Activated CD8-positive, alpha-beta T cell treated with anti-CD3 and anti-CD28 coated beads for 36 hours (primary cell): ENCODE measurements around the gene TMPRSS7. TPM values are rescaled to one million over a fixed set of nuclear protein-coding genes. Genes with fewer than 3 reads are reported as not detected.

Experiments
- ATAC-seq: fragments of 200-7000 bp; cut with Tn5 transposase; one replicate; pipeline ENCODE4 v1.10.0; 2021; ENCODE audit warnings: mild to moderate bottlenecking, moderate library complexity
- CTCF ChIA-PET: fragments of 350-600 bp; sonication (Branson Sonifier 250); formaldehyde crosslinking; loops from one replicate; lab custom pipeline; 2021; ENCODE audit warnings: antibody characterized with exemption; lab: Charles Lee
- POLR2A ChIA-PET: fragments of 350-600 bp; sonication (Branson Sonifier 250); formaldehyde crosslinking; loops from one replicate; lab custom pipeline; 2021; ENCODE audit warnings: antibody characterized with exemption; lab: Charles Lee
- DNase-seq: peaks from one replicate; pipeline ENCODE4 v3.0.0-alpha.2; 2020
- H3K27ac Mint-ChIP-seq: one replicate; pipeline ENCODE4 v1.8.0; 2021; ENCODE audit warnings: mild to moderate bottlenecking, mixed read lengths
- H3K27me3 Mint-ChIP-seq: one replicate; pipeline ENCODE4 v1.8.0; 2021; ENCODE audit warnings: mixed read lengths
- H3K36me3 Mint-ChIP-seq: one replicate; pipeline ENCODE4 v1.8.0; 2021; ENCODE audit warnings: low read depth, mixed read lengths
- H3K4me1 Mint-ChIP-seq: one replicate; pipeline ENCODE4 v1.8.0; 2021; ENCODE audit warnings: low read depth, mixed read lengths
- H3K4me3 Mint-ChIP-seq: one replicate; pipeline ENCODE4 v1.8.0; 2021; ENCODE audit warnings: mild to moderate bottlenecking, moderate library complexity, mixed read lengths
- H3K9me3 Mint-ChIP-seq: one replicate; pipeline ENCODE4 v1.8.0; 2021; ENCODE audit warnings: mixed read lengths
- CTCF ChIP-seq: fragments of 200-600 bp; IDR thresholded peaks from one replicate; pipeline ENCODE4 v1.8.0; 2022; ENCODE audit warnings: antibody characterized with exemption, mild to moderate bottlenecking
- intact Hi-C: fragments of 100-400 bp; cut with micrococcal nuclease; formaldehyde crosslinking; loops from one replicate; pipeline ENCODE4 v1.10.0; 2022
- total RNA-seq, 2 experiments: library from RNA; stranded (reverse); gene quantifications; one replicate each; pipeline ENCODE4 v1.2.3, GENCODE V29; 2021

The TMPRSS7 gene
- total RNA-seq, 2 experiments from 2014 or later, result not detected

DNA sequence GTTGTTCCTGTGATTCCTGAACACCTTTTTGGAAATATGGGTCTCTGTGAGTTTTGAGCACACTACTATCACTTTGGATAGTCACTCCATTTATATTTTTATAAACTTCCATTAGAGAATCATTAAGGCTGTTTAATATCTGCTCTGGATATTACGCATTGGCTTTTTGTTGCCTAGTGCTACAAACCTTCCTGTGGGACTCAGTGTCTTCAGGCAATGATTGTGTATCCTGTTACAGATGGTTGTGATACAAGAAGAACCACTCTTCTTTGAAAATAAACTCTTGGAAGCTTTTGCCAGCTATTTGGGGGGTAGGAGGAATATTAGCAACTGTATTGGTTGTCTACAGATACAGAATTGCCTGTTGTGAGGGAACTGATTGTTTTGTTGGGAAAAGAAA, 82.9 kb downstream of the TMPRSS7 start:
- no peaks in the 10 kb centered on the region for H3K27me3 Mint-ChIP-seq
- intact Hi-C loops, result no loop called here
- H3K4me1 Mint-ChIP-seq, result peaks cover 40% of the 10 kb centered on the region
- no peak overlapping the region for H3K27ac Mint-ChIP-seq
- peaks cover 4% of the 10 kb centered on the region for H3K36me3 Mint-ChIP-seq
- DNase-seq (no peak), ATAC-seq (no peak)
- ChIA-PET POLR2A (interaction anchor here (0.6 kb wide), 1 partner anchor 29 kb away, joined by 3 read pairs; no protein-coding TSS in a partner anchor), CTCF (interaction anchor here (0.8 to 1.5 kb wide), 5 partner anchors 8 to 216 kb away, joined by 3 to 6 read pairs (median 3); partner anchors contain the start of genes CD200 and GCSAM)
- no peak overlapping the region for H3K4me3 Mint-ChIP-seq
- no peak for TF ChIP-seq CTCF
- no peaks in the 10 kb centered on the region for H3K9me3 Mint-ChIP-seq

GRCh38 chr3:112117841-112118571, 83.5 kb downstream of the TMPRSS7 start:
- peaks cover 4% of the 10 kb centered on the region for H3K36me3 Mint-ChIP-seq
- H3K27ac Mint-ChIP-seq, result no peak overlapping the region
- ATAC-seq (no peak), DNase-seq (no peak)
- no peak overlapping the region for H3K4me3 Mint-ChIP-seq
- ChIA-PET POLR2A (interaction anchor here (0.6 kb wide), 1 partner anchor 29 kb away, joined by 3 read pairs; no protein-coding TSS in a partner anchor), CTCF (interaction anchor here (1.1 to 1.5 kb wide), 5 partner anchors 7 to 215 kb away, joined by 3 to 6 read pairs (median 3); partner anchors contain the start of genes CD200 and GCSAM)
- H3K27me3 Mint-ChIP-seq, result no peaks in the 10 kb centered on the region
- peaks cover 40% of the 10 kb centered on the region for H3K4me1 Mint-ChIP-seq
- H3K9me3 Mint-ChIP-seq, result no peaks in the 10 kb centered on the region
- no peak for TF ChIP-seq CTCF
- intact Hi-C loops, result no loop called here

GRCh38 chr3:112119962-112120836, 85.7 kb downstream of the TMPRSS7 start:
- DNase-seq, result no peak
- no peak for TF ChIP-seq CTCF
- H3K27ac Mint-ChIP-seq, result peak overlapping the region; percentile 46
- H3K27me3 Mint-ChIP-seq, result no peaks in the 10 kb centered on the region
- ATAC-seq, result peak; percentile 27
- peak overlapping the region; percentile 10 for H3K4me3 Mint-ChIP-seq
- no peaks in the 10 kb centered on the region for H3K9me3 Mint-ChIP-seq
- POLR2A ChIA-PET, result interaction anchor here (1.0 kb wide), 1 partner anchor 11 kb away, joined by 3 read pairs; no protein-coding TSS in a partner anchor
- peaks cover 30% of the 10 kb centered on the region for H3K4me1 Mint-ChIP-seq
- CTCF ChIA-PET, result interaction anchor here (1.2 to 1.9 kb wide), 3 partner anchors 9 to 411 kb away, joined by 3 to 12 read pairs (median 3); no protein-coding TSS in a partner anchor
- intact Hi-C loops, result no loop called here
- peaks cover 10% of the 10 kb centered on the region for H3K36me3 Mint-ChIP-seq

GRCh38 chr3:112121577-112122547, 87.3 kb downstream of the TMPRSS7 start:
- Mint-ChIP-seq H3K4me3 (no peak overlapping the region), H3K9me3 (no peaks in the 10 kb centered on the region), H3K27ac (no peak overlapping the region), H3K4me1 (peaks cover 39% of the 10 kb centered on the region), H3K36me3 (peaks cover 13% of the 10 kb centered on the region), H3K27me3 (no peaks in the 10 kb centered on the region)
- TF ChIP-seq CTCF, result no peak
- intact Hi-C loops, result no loop called here
- DNase-seq (no peak), ATAC-seq (no peak)
- ChIA-PET CTCF (interaction anchor here (1.9 kb wide), 1 partner anchor 11 kb away, joined by 12 read pairs; no protein-coding TSS in a partner anchor), POLR2A (no interaction called here)
